Measurements from ENCODE around the gene IVL. TPM values are rescaled to one million over a fixed set of nuclear protein-coding genes. Genes with fewer than 3 reads are reported as not detected.

Gene IVL
- total RNA-seq, 4 donors from 2014 or later = 155 to 336 (median 262) TPM

DNA sequence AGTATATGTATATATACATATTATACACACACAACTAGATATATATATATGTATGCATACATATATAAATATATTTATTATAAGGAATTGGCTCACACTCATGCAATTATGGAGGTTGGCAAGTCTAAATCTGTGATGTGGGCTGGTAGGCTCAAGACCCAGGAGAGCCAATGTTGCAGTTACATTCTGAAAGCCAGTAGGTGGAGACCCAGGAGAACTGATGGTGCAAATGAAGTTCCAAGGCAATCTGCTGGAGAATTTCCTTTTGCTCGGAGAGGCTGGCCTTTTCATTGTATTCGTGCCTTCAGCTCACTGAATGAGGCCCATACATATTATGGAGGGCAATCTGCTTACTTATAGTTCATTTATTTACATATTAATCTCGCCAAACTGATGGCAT, 9.4 kb downstream of the IVL start:
- intact Hi-C loops (cut with DNase I) = no loop called here
- no peaks in the 10 kb centered on the region for H3K9me3 ChIP-seq
- H3K27ac ChIP-seq = no peak overlapping the region
- H3K27me3 ChIP-seq = no peaks in the 10 kb centered on the region
- TF ChIP-seq POLR2A (IDR thresholded peaks at IDR 0.05) = no peak
- TF ChIP-seq, protein P1, sequence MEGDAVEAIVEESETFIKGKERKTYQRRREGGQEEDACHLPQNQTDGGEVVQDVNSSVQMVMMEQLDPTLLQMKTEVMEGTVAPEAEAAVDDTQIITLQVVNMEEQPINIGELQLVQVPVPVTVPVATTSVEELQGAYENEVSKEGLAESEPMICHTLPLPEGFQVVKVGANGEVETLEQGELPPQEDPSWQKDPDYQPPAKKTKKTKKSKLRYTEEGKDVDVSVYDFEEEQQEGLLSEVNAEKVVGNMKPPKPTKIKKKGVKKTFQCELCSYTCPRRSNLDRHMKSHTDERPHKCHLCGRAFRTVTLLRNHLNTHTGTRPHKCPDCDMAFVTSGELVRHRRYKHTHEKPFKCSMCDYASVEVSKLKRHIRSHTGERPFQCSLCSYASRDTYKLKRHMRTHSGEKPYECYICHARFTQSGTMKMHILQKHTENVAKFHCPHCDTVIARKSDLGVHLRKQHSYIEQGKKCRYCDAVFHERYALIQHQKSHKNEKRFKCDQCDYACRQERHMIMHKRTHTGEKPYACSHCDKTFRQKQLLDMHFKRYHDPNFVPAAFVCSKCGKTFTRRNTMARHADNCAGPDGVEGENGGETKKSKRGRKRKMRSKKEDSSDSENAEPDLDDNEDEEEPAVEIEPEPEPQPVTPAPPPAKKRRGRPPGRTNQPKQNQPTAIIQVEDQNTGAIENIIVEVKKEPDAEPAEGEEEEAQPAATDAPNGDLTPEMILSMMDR (IDR thresholded peaks at IDR 0.05) = peak in 5 of 6 experiments; percentile 26 to 59 (median 37)
- H3K4me1 ChIP-seq = peaks cover 0 to 7% (median 0%) of the 10 kb centered on the region in 3 donors
- no peak for DNase-seq
- H3K36me3 ChIP-seq = no peaks in the 10 kb centered on the region
- WGBS, 2 donors = 9 to 16% methylated on average over 2 to 3 of the region's 3 CpGs
- no peak overlapping the region for H3K4me3 ChIP-seq

DNA sequence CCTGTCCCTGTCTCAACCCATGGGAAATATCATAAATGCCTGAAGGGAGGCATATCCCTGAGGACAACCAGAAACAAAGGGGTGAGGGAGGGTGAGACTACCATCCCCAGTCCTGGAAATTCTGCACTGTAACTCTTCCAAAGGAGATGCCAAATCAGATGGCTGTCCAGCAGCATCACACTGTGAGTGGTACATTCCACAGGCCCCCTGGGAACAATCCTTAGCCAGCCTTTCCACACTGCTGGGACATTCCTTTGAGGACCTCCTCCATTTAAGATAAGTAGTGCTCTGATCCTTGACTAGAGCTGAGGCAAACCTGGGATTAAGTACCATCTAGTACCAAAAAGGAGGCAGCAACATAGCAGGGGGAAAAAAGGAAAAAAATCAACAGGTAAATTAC, 10.7 kb downstream of the IVL start:
- no peak for DNase-seq

DNA sequence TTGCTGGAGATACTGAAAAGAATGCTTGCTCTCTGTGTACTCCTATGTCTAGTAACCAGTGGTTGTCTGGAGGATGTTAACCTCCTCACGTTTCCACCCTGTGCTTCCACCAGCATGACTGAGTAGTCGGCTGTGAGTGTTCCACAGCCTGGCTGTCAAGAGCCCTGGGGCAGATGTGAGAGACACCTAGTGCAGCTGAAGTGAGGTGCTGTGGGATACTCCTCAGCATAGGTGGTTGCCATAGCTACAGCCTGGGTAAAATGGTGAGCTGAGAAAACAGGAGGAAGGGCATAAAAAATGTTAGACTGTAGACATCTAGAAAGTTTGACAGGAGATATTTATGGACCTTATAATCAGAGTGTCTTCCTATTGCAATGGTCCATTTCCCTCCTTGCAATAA, 15.8 kb downstream of the IVL start:
- intact Hi-C loops (cut with DNase I) = loop anchor here (5.0 kb wide), 1 partner anchor 268 kb away; no protein-coding TSS in a partner anchor
- no peak for DNase-seq
- no peak overlapping the region for H3K4me3 ChIP-seq

More for the DNA sequence above, 10.7 kb downstream of the IVL start:
- H3K4me1 ChIP-seq = peaks cover 0 to 7% (median 0%) of the 10 kb centered on the region in 3 donors
- H3K27ac ChIP-seq = no peak overlapping the region
- intact Hi-C loops (cut with DNase I) = no loop called here
- H3K36me3 ChIP-seq = no peaks in the 10 kb centered on the region
- H3K9me3 ChIP-seq = no peaks in the 10 kb centered on the region
- no peak overlapping the region for H3K4me3 ChIP-seq
- no peak for TF ChIP-seq POLR2A (IDR thresholded peaks at IDR 0.05)
- TF ChIP-seq, protein P1 (IDR thresholded peaks at IDR 0.05) = no peak
- H3K27me3 ChIP-seq = no peaks in the 10 kb centered on the region

DNA sequence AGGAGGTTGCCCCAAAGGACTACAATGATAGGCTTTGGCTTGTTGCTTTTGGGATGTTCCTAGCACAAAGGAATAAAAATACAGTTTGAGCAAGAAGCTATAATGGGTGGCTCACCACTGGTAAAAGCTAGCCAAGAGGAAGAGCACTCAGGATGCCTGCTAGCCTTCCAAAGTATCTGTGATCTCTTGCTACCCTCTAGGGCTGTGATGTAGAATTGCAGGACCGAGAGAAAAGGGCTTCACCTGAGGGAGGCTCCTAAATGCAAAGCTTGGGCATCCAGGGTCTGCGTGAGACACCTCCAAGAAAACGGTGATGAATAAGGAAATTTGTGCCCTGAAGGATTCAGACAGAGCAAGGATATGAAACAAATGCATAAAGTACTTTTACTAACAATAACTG, 17.7 kb downstream of the IVL start:
- intact Hi-C loops (cut with DNase I) = loop anchor here (5.0 kb wide), 1 partner anchor 54 kb away; no protein-coding TSS in a partner anchor
- TF ChIP-seq POLR2A (IDR thresholded peaks at IDR 0.05) = no peak
- TF ChIP-seq, protein P1 (IDR thresholded peaks at IDR 0.05) = peak; percentile 32 to 84 (median 48)
- DNase-seq = no peak
- Histone ChIP-seq H3K27ac (no peak overlapping the region), H3K27me3 (no peaks in the 10 kb centered on the region), H3K4me3 (no peak overlapping the region), H3K36me3 (no peaks in the 10 kb centered on the region), H3K4me1 (no peaks in the 10 kb centered on the region), H3K9me3 (no peaks in the 10 kb centered on the region)
- 55 to 75% methylated on average over 3 of the region's 3 CpGs for WGBS, 2 donors

More for the DNA sequence above, 15.8 kb downstream of the IVL start:
- TF ChIP-seq POLR2A (IDR thresholded peaks at IDR 0.05) = no peak
- TF ChIP-seq, protein P1 (IDR thresholded peaks at IDR 0.05) = no peak
- Histone ChIP-seq H3K27me3 (no peaks in the 10 kb centered on the region), H3K27ac (no peak overlapping the region), H3K36me3 (no peaks in the 10 kb centered on the region), H3K9me3 (no peaks in the 10 kb centered on the region), H3K4me1 (no peaks in the 10 kb centered on the region)
- WGBS, 2 donors = 46 to 54% methylated on average over 2 of the region's 2 CpGs

DNA sequence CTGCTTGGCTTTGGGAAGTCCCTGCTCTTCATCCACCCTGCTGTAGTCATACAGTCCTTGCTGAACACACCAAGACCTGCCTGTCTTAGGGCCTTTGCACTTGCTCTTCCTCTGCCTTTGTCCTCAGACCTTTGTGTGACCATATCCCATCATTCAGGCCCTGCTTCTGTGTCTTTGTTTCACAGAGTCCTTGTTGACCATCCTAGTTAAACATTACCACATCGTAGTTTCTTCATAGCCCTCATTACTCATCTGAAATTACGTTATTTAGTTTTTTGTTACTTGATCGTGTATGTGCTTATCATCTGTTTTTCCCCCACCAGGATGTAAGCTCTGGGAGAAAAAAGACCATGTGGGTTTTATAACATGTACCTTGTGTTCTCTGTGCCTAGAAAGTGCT, 20.3 kb downstream of the IVL start:
- Histone ChIP-seq H3K27ac (no peak overlapping the region), H3K9me3 (no peaks in the 10 kb centered on the region), H3K27me3 (no peaks in the 10 kb centered on the region), H3K4me1 (peaks cover 0 to 16% (median 0%) of the 10 kb centered on the region in 3 donors), H3K36me3 (no peaks in the 10 kb centered on the region), H3K4me3 (no peak overlapping the region)
- intact Hi-C loops (cut with DNase I) = loop anchor here (5.0 kb wide), 1 partner anchor 56 kb away; no protein-coding TSS in a partner anchor
- no peak for DNase-seq
- 45 to 72% methylated on average over 3 of the region's 3 CpGs for WGBS, 2 donors
- TF ChIP-seq, protein P1 (IDR thresholded peaks at IDR 0.05) = no peak
- TF ChIP-seq POLR2A (IDR thresholded peaks at IDR 0.05) = no peak
